NCI-H187 (cell line): ENCODE results near the gene COL18A1.

Experiments
- DNase-seq, 2 experiments: peaks; one replicate each; lab custom pipeline; 2025; lab: John Stamatoyannopoulos, UW

Gene COL18A1

GRCh38 chr21:45414396-45415187, 9.6 kb downstream of the COL18A1 start:
- no peak for DNase-seq

GRCh38 chr21:45415188-45415942, 10.4 kb downstream of the COL18A1 start:
- DNase-seq: no peak

DNA sequence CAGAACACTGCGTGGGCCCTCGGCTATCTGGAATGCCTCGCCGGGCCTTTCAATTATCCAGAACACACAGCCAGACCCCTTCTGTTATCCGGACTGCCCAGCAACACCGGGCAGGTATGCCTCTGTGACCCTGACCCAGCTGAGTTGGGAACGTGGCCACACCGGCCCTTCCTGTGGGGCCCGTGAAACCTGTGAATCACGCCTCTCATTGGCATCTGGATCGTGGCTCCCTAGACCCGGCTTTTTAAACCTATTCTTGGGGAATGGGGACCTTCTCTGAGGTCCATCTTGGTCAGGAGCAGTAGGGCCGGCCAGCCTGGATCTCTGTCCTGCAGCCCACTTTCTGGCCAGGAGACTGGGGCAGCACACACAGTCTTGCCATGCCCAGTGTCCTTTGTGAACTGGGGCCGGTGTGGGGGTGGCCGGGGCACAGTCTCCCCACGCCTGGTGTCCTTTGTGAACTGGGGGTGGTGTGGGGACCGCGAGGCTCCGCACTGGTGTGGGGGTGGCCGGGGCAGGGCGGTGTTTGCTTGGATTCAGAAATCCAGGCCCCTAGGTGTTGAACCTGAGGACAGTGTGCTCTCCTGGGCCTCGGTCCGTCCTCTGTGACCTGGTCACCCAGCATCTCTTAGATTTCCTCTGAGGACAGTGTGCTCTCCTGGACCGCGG, 11.1 kb downstream of the COL18A1 start:
- DNase-seq: no peak

- DNase-seq: no peak
Measured at GRCh38 chr21:45416620-45417019, 11.7 kb downstream of the COL18A1 start.

GRCh38 chr21:45417256-45417950, 12.4 kb downstream of the COL18A1 start:
- DNase-seq: no peak

DNA sequence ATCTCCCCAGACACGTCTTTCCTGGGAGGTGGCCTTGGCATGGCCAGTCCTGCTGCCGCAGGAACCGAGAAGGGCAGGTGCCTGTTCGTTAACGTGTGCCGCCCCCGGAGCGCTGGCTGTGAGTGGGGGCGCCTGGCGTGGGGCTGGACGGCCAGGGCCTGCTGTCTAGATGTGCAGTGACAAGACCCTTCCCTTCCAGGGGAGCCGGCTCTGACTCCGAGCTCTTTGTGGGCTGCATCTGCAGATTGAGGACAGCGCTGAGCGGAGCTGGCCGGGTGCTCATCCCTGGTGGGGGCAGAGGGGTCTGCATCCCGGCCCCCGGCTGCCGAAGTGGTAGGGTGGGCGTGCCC, 13.0 kb downstream of the COL18A1 start:
- no peak for DNase-seq

GRCh38 chr21:45418301-45419071, 13.5 kb downstream of the COL18A1 start:
- DNase-seq: no peak

- no peak for DNase-seq
Measured at GRCh38 chr21:45419162-45419561, 14.2 kb downstream of the COL18A1 start.

DNA sequence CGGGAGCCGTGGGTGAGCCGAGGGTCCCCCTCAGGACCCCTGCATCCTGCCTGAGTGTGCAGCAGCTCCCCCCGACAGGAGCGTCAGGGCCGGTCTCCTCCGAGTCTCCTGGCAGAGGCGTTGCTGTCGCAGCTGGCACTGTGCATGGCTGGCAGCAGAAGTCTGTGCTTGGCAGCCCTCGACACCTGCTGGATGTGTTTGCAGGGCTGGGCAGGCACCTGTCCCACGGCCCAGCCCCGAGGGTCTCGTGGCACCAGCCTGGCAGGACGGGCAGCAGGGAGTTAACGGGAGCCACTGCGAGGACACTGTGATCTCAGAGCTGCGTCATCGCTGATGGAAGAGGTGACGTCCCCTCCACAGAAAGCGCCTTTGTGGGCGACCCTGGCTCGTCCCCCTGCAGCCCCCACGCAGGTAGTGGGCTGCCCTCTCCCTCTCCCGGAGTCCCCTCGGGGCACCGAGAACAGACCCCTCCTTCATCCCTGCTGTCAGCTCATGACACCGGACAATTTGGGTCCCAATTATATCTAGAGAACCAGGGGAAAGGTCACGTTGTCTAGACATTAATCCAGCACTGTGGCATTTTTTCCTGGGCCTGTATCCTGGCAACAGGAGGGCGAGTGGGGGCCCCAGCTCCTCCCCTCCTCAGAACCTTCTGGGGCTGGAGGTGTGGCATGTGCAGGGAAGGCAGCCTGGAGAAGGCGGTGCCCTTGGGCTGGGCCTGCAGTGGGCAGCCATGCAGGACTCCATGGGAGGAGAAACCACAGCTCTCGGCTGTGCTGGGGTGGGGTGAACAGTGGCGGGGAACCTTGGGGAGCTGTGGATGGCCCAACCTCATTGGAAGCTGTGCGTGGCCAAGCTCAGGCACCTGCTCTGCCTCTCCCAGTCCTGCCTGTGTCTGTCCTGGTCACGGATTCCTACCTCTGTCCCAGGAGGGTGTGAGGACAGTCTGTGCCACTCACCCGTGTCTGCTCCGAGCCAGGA, 15.4 kb downstream of the COL18A1 start:
- no peak for DNase-seq

DNA sequence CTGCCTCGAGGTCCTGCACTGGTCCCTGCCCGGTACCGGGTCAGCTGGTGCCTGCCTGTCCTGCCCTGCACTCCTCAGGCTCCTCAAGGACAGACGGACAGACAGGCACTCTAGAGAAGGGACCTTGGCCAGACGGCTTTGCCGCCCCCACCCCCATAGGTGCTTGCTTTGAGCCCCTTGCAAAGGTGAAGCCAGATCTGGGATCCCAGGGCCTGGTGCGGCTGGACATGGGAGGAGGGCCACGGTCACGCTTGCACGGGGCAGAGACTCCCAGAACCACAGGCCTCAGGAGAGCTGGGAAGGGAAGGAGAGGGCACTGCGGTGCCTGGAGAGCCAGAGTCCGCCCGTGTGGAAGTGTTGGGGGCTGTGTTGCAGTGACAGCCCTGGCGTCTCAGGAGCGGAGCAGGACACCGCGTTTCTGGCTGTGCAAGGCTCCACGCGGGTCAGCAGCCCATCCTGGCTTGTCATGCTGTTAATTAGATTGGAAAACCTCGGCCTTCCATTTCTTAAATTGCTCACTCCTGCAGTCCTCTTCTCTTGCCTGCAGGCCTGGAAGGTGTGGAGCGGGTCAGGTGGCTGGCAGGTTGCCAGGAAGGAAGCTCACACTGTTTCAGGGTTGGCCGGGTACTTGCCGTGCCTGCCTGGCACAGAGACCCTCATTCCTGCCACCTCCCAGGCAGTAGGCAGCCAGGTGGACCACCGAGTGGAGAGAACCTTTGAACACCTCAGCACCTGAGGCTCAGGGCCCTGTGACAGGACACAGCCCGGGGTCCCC, 16.3 kb downstream of the COL18A1 start:
- no peak for DNase-seq

DNA sequence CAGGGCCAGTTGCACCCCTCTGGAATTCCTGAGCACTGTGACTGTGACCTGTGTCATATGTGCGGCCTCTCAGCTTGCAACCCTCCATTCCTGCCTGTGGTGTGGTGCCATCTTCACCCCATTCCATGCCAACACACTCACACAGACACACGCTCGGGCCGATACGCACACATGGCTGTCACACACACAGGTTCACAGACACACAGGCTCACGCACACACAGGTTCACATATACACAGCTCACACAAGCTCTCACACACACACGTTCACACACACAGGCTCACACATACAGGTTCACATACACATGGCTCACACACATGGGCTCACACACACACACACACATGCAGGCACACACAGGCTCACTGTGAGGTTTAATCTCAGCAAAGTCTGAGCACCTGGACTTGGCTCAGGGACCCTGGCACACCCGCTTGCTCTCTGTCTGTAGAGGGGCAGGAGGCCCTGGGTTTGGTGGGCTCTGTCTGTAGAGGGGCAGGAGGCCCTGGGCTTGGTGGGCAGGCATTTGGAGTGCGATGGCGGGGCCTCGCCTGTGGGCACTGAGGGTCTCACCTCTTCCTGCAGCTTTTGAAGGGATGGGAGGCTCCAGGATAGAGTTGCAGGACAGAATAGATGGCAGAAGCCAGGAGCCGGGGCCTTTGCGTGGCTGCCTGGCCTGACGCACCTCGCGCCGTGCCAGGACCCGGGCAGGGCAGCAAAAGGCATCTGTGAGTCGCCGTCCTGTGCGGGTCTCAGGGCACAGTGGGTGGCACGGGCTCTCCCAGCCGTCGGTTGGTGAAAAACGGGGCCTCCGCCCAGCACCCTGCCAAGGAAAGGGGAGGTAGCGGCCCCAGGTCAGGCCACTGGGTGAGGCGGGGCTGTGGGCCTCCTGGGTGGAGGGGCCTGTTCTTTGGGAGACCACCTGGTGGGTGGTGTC, 17.1 kb downstream of the COL18A1 start:
- DNase-seq: no peak

DNA sequence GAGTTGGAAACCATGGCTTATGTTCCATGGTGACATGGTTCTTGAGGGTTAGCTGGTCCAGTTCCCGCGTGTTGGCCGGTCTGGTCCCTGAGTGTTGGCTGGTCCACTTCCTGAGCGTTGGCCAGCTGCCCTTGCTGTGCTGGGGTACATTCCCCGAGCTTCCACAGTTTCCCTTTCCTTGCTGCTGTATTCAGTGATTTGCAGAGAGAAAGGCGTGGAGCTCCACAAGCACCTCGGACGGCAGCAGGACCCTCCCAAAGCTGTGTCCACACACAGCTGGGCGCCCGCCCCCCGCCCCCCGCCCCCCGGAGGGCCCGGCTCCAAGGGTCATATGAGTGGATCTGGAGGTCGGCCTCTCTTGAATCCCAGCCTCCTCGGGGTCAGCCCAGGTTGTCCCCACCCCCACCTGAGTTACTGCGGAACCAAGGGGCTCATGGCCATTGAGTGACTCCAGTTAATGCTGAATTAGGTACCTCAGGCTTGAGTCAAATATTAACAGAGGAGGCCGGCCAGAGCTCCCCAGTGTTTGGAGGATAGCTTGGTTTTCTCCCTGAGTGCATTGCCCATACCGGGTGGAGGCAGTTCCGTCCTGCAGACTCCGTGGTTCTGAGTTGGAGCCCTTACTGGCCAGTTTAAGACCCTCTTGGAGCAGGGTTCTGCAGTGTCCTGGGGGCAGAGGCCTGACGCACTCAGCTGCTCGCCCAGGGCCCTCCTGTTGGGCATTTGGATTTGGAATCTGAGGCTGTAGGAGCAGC, 18.4 kb downstream of the COL18A1 start:
- no peak for DNase-seq

GRCh38 chr21:45423968-45424853, 19.2 kb downstream of the COL18A1 start:
- DNase-seq: no peak

DNA sequence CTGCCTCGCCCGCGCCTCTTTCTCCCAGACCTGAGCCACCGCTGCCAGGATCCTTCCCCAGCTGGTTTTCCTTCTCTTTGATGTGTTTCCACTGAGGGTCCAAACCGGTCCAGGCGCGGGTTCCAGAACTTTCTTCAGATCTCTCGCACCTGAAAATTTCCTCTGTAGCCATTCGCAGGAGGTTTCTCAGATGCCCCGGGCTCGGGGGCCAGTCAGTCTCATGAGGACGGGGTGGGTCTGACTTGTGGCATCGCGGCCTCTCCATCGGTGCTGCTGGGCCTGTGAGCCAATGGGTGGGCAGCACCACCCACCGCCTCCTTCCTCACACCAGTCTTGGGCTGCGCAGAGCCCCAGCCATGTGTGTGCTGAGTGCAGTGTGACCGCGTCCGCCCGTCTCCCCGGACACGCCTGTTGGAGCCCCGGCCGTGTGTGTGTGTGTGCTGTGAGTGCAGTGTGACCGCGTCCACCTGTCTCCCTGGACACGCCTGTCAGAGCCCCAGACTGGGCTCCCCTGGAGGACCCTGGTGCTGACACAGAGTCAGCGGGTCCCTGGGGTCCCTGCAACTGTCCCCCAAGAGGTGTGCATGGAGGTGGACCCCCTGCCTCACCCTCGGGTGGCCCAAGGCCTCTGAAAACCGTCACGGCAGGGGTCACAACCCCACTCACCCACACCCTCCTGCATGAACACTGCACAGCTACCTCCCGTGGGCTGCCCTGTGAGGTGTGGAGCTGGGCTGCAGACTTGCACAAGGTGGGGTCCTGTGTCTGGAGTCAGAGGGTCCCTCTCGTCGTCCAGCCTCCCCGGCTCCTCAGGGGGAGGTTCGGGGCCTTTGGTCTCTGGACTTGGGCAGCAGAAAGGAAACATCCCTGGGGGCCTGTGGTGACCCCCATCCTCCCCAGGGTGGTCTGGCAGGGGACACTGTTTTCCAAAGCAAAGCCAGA, 20.2 kb downstream of the COL18A1 start:
- DNase-seq: no peak
